Measurements from ENCODE around the gene RPTOR.
A peak's percentile ranks its signal among the peaks of the same experiment; 100 is the strongest.

RPTOR gene

GRCh38 chr17:80947200-80947940 is 402.7 kb downstream of the RPTOR start:
- no peak for DNase-seq (ENCODE audit: insufficient read length, low spot score)
- TF ChIP-seq CTCF (IDR thresholded peaks at IDR 0.05; ENCODE audit: insufficient read depth, missing control alignments) = no peak
- no peak for FAIRE-seq

GRCh38 chr17:80948019-80948975 is 403.7 kb downstream of the RPTOR start:
- no peak for FAIRE-seq
- TF ChIP-seq CTCF (IDR thresholded peaks at IDR 0.05; ENCODE audit: insufficient read depth, missing control alignments) = no peak
- DNase-seq (ENCODE audit: insufficient read length, low spot score) = no peak

GRCh38 chr17:80948976-80949450 is 404.4 kb downstream of the RPTOR start:
- FAIRE-seq (no peak), DNase-seq (ENCODE audit: insufficient read length, low spot score) (no peak)
- TF ChIP-seq CTCF (IDR thresholded peaks at IDR 0.05; ENCODE audit: insufficient read depth, missing control alignments) = no peak

- DNase-seq (ENCODE audit: insufficient read length, low spot score) (no peak), FAIRE-seq (no peak)
- peak; percentile 17 for TF ChIP-seq CTCF (IDR thresholded peaks at IDR 0.05; ENCODE audit: insufficient read depth, missing control alignments)
Measured at GRCh38 chr17:80949451-80950421, 405.1 kb downstream of the RPTOR start.

- TF ChIP-seq CTCF (IDR thresholded peaks at IDR 0.05; ENCODE audit: insufficient read depth, missing control alignments) = no peak
- FAIRE-seq = no peak
- no peak for DNase-seq (ENCODE audit: insufficient read length, low spot score)
Measured at GRCh38 chr17:80950466-80951120, 406.0 kb downstream of the RPTOR start.
